ENCODE data around the gene EVX1. TPM values are rescaled to one million over a fixed set of nuclear protein-coding genes. Genes with fewer than 3 reads are reported as not detected.

EVX1 gene
- total RNA-seq, 1 experiment from 2014 or later = 0.33 TPM

DNA sequence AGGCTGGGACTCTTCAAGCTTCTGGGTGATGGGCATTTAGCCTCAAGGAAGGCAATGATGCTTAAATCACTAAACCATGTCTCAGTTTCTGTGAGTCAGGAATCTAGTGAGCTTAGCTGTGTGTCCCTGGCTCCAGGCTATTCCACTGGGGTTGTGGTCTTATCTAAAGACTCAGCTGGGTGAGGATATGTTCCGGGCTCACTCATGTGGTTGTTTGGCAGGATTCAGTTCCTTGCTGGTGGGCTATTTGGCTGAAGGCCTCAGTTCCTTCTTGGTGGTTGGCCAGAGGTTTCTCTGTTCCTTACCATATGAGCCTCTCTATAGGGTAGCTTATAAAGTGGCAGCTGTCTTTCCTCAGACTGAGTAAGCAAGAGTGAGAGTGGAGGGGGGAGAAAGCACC, 12.0 kb downstream of the EVX1 start:
- H3K27ac ChIP-seq (ENCODE audit: low read length) = no peak overlapping the region
- TF ChIP-seq EZH2 (IDR thresholded peaks at IDR 0.05; ENCODE audit: low read length, unreplicated experiment) = no peak
- ATAC-seq (no peak), DNase-seq (peak; percentile 58)
- no peaks in the 10 kb centered on the region for H3K27me3 ChIP-seq (ENCODE audit: low read length)
- H3K9me2 ChIP-seq (replicated peaks; ENCODE audit: low read length) = no peaks in the 10 kb centered on the region
- no peak overlapping the region for H3K4me3 ChIP-seq (ENCODE audit: low read length)
- ChIA-PET POLR2A (ENCODE audit: unreplicated experiment) (interaction anchor here (0.6 kb wide), 2 partner anchors 102 to 653 kb away, joined by 4 read pairs; partner anchors contain the start of gene HOXA3), CTCF (no interaction called here)
- H4K20me1 ChIP-seq (ENCODE audit: low read length) = no peaks in the 10 kb centered on the region
- no peaks in the 10 kb centered on the region for H3K9me3 ChIP-seq (ENCODE audit: low read length)
- H3K4me2 ChIP-seq (ENCODE audit: low read length) = no peak overlapping the region
- no peak overlapping the region for H3K9ac ChIP-seq (ENCODE audit: low read length)
- no peaks in the 10 kb centered on the region for H3F3A ChIP-seq (ENCODE audit: low read length, unreplicated experiment)
- no peaks in the 10 kb centered on the region for H3K79me2 ChIP-seq (ENCODE audit: low read length)
- no peaks in the 10 kb centered on the region for H3K36me3 ChIP-seq (ENCODE audit: low read depth, low read length)
- H2AFZ ChIP-seq (ENCODE audit: low read length) = no peak overlapping the region
- H3K4me1 ChIP-seq (ENCODE audit: insufficient read depth, low read length) = no peaks in the 10 kb centered on the region
- intact Hi-C loops (cut with micrococcal nuclease) = no loop called here
- no TSS peak for BruUV-seq (replicated peaks)

DNA sequence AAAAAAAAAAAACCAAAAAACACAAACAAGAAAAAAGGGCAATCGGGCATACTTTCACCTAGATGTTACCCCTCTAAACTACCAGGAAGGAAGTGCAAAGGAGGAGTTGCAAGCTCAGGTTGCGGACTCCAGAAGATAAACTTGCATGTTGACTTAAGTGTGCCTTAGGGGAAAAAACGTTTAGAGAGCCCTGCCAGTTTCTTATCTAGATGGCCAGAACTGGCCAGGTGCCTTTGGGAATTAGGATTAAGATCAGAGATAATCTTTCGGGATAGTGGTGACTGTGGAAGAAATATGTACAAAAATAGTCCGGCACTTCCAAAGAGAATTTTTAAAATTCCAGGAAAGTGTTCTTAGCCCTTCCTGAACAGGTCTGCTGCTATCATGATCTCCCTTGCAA, 17.6 kb downstream of the EVX1 start:
- no peak overlapping the region for H3K4me2 ChIP-seq (ENCODE audit: low read length)
- H4K20me1 ChIP-seq (ENCODE audit: low read length) = no peaks in the 10 kb centered on the region
- no peak overlapping the region for H2AFZ ChIP-seq (ENCODE audit: low read length)
- H3K9me3 ChIP-seq (ENCODE audit: low read length) = no peaks in the 10 kb centered on the region
- H3K9me2 ChIP-seq (replicated peaks; ENCODE audit: low read length) = no peaks in the 10 kb centered on the region
- no TSS peak for BruUV-seq (replicated peaks)
- H3K27me3 ChIP-seq (ENCODE audit: low read length) = no peaks in the 10 kb centered on the region
- H3K36me3 ChIP-seq (ENCODE audit: low read depth, low read length) = no peaks in the 10 kb centered on the region
- POLR2A ChIA-PET (ENCODE audit: unreplicated experiment) = interaction anchor here (0.7 kb wide), 1 partner anchor 12 kb away, joined by 3 read pairs; no protein-coding TSS in a partner anchor
- H3K79me2 ChIP-seq (ENCODE audit: low read length) = no peaks in the 10 kb centered on the region
- H3K4me3 ChIP-seq (ENCODE audit: low read length) = no peak overlapping the region
- intact Hi-C loops (cut with micrococcal nuclease) = no loop called here
- peaks cover 15% of the 10 kb centered on the region for H3K4me1 ChIP-seq (ENCODE audit: insufficient read depth, low read length)
- no peak for ATAC-seq
- DNase-seq = peak; percentile 24
- TF ChIP-seq EZH2 (IDR thresholded peaks at IDR 0.05; ENCODE audit: low read length, unreplicated experiment) = no peak
- TF ChIP-seq, protein P1, sequence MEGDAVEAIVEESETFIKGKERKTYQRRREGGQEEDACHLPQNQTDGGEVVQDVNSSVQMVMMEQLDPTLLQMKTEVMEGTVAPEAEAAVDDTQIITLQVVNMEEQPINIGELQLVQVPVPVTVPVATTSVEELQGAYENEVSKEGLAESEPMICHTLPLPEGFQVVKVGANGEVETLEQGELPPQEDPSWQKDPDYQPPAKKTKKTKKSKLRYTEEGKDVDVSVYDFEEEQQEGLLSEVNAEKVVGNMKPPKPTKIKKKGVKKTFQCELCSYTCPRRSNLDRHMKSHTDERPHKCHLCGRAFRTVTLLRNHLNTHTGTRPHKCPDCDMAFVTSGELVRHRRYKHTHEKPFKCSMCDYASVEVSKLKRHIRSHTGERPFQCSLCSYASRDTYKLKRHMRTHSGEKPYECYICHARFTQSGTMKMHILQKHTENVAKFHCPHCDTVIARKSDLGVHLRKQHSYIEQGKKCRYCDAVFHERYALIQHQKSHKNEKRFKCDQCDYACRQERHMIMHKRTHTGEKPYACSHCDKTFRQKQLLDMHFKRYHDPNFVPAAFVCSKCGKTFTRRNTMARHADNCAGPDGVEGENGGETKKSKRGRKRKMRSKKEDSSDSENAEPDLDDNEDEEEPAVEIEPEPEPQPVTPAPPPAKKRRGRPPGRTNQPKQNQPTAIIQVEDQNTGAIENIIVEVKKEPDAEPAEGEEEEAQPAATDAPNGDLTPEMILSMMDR (conservative IDR thresholded peaks at IDR 0.05; ENCODE audit: low read depth, low read length) = no peak
- TF ChIP-seq EZH2phosphoT487 (IDR thresholded peaks at IDR 0.05; ENCODE audit: borderline replicate concordance, low read length) = no peak
- CTCF ChIA-PET = no interaction called here
- H3K9ac ChIP-seq (ENCODE audit: low read length) = no peak overlapping the region
- H3F3A ChIP-seq (ENCODE audit: low read length, unreplicated experiment) = no peaks in the 10 kb centered on the region
- H3K27ac ChIP-seq (ENCODE audit: low read length) = no peak overlapping the region

DNA sequence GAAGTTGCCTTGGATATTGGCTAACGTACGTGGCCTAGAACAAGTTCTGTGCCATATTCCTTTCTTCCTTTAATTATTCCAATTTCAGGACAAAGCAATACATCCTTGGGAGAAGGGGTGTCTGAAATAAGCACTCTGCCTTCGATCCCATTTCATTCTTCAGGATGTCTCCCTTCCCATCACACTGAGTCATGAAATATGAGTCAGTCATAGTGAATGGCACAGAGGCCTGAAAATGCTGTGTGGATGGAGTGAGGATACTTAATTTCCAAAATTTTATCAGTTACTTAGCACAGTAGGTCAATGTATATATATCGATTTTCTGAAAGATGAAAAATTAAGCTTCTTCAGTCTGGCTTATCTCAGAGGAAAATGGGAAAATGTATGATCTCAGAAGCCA, 19.5 kb downstream of the EVX1 start:
- H3K9me2 ChIP-seq (replicated peaks; ENCODE audit: low read length) = no peaks in the 10 kb centered on the region

More for the DNA sequence above, 19.5 kb downstream of the EVX1 start:
- Histone ChIP-seq H3K4me3 (ENCODE audit: low read length) (no peak overlapping the region), H3K36me3 (ENCODE audit: low read depth, low read length) (no peaks in the 10 kb centered on the region), H3K9ac (ENCODE audit: low read length) (no peak overlapping the region), H2AFZ (ENCODE audit: low read length) (no peak overlapping the region), H3K4me1 (ENCODE audit: insufficient read depth, low read length) (peaks cover 15% of the 10 kb centered on the region), H3K27me3 (ENCODE audit: low read length) (no peaks in the 10 kb centered on the region), H4K20me1 (ENCODE audit: low read length) (no peaks in the 10 kb centered on the region), H3F3A (ENCODE audit: low read length, unreplicated experiment) (no peaks in the 10 kb centered on the region), H3K9me3 (ENCODE audit: low read length) (no peaks in the 10 kb centered on the region), H3K4me2 (ENCODE audit: low read length) (no peak overlapping the region), H3K79me2 (ENCODE audit: low read length) (no peaks in the 10 kb centered on the region), H3K27ac (ENCODE audit: low read length) (no peak overlapping the region)
- ATAC-seq (peak; percentile 96), DNase-seq (peak; percentile 68)
- CTCF ChIA-PET = no interaction called here
- intact Hi-C loops (cut with micrococcal nuclease) = no loop called here
- BruUV-seq (replicated peaks) = no TSS peak
- TF ChIP-seq, protein P1 (conservative IDR thresholded peaks at IDR 0.05; ENCODE audit: low read depth, low read length) = no peak
- TF ChIP-seq EZH2phosphoT487 (IDR thresholded peaks at IDR 0.05; ENCODE audit: borderline replicate concordance, low read length) (no peak), EZH2 (IDR thresholded peaks at IDR 0.05; ENCODE audit: low read length, unreplicated experiment) (no peak)
- POLR2A ChIA-PET (ENCODE audit: unreplicated experiment) = interaction anchor here (0.6 kb wide), 2 partner anchors 57 to 398 kb away, joined by 3 read pairs; partner anchors contain the start of gene SKAP2

Measured in PC-3 (cell line).